Uterus (tissue), 2 donors: Measurements from ENCODE around the gene PDE4D.

Experiments
- POLR2A ChIP-seq, 2 donors: fragments of 450-650 bp; IDR thresholded peaks; one replicate each; pipeline ENCODE4 v1.6.1; 2016; ENCODE audit warnings: antibody characterized with exemption in 2 of 2, mild to moderate bottlenecking in 1 of 2, moderate library complexity in 1 of 2
- TF ChIP-seq, protein P1 (sequence below), 4 experiments: fragments of 200-600 bp in 2 of 4; fragments of 450-650 bp in 2 of 4; sonication (generic) in 2 of 4; IDR thresholded peaks; one replicate each; pipeline ENCODE4 v1.5.1; 2016 to 2019; ENCODE audit warnings: antibody characterized with exemption in 4 of 4, mild to moderate bottlenecking in 2 of 4, moderate library complexity in 1 of 4

DNA sequence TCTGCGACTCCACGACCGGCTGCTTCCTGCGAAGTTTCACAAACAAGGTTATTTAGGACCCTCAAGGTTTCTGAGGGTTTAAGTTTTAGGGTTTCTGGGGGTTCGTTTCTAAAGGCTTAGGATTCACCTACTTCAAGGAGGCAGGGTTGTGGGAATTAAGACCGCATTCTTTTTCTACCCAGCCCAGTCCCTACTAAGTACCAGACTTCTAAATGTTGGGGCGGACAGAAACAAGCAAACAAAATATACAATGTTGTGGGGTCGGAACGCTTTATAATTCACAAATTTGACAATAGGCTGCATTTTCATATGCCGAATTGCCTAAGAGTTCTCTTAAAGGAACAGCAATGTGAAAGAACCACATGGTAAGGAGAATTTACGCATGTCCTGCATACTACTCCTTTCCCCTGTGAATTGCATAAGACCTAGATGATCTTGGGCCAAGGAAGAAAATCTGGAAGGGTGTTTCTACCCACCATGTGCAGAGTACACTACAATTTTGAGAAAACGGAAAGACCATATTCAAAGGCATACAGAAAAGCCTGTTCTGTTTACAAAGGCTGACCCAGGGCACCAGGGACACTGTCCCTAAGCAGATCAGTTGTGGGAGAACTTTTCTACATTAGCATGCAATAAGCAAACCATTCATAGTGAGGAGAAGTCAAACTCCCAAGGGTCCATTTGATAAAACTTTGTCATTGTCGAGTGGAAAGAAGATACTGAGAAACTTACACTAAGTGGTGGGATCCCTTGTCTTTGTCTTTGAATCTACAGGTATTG, 853.3 kb downstream of the PDE4D start:
- TF ChIP-seq, protein P1, sequence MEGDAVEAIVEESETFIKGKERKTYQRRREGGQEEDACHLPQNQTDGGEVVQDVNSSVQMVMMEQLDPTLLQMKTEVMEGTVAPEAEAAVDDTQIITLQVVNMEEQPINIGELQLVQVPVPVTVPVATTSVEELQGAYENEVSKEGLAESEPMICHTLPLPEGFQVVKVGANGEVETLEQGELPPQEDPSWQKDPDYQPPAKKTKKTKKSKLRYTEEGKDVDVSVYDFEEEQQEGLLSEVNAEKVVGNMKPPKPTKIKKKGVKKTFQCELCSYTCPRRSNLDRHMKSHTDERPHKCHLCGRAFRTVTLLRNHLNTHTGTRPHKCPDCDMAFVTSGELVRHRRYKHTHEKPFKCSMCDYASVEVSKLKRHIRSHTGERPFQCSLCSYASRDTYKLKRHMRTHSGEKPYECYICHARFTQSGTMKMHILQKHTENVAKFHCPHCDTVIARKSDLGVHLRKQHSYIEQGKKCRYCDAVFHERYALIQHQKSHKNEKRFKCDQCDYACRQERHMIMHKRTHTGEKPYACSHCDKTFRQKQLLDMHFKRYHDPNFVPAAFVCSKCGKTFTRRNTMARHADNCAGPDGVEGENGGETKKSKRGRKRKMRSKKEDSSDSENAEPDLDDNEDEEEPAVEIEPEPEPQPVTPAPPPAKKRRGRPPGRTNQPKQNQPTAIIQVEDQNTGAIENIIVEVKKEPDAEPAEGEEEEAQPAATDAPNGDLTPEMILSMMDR (IDR thresholded peaks at IDR 0.05): no peak
- TF ChIP-seq POLR2A (IDR thresholded peaks at IDR 0.05): no peak
